Endothelial cell (in vitro differentiated cells): ENCODE measurements around the gene MEN1. TPM values are rescaled to one million over a fixed set of nuclear protein-coding genes. Genes with fewer than 3 reads are reported as not detected.

Experiments used
- DNase-seq: peaks from one replicate; pipeline ENCODE4 v3.0.0; 2021; ENCODE audit warnings: low spot score
- H3K27ac Mint-ChIP-seq: one replicate; pipeline ENCODE4 v1.8.0; 2021; ENCODE audit warnings: mixed read lengths, inconsistent platforms; ENCODE audit not compliant: unreplicated experiment
- H3K27me3 Mint-ChIP-seq: one replicate; pipeline ENCODE4 v1.8.0; 2021; ENCODE audit warnings: mild to moderate bottlenecking, moderate library complexity, mixed read lengths, inconsistent platforms; ENCODE audit not compliant: unreplicated experiment
- H3K36me3 Mint-ChIP-seq: one replicate; pipeline ENCODE4 v1.8.0; 2021; ENCODE audit warnings: mild to moderate bottlenecking, low read depth, mixed read lengths, inconsistent platforms; ENCODE audit not compliant: unreplicated experiment
- H3K4me1 Mint-ChIP-seq: one replicate; pipeline ENCODE4 v1.8.0; 2021; ENCODE audit warnings: mild to moderate bottlenecking, mixed read lengths, inconsistent platforms; ENCODE audit not compliant: unreplicated experiment
- H3K4me3 Mint-ChIP-seq: one replicate; pipeline ENCODE4 v1.8.0; 2021; ENCODE audit warnings: mild to moderate bottlenecking, mixed read lengths, inconsistent platforms; ENCODE audit not compliant: unreplicated experiment
- H3K9me3 Mint-ChIP-seq: one replicate; pipeline ENCODE4 v1.8.0; 2021; ENCODE audit warnings: mixed read lengths, inconsistent platforms; ENCODE audit not compliant: unreplicated experiment
- CTCF ChIP-seq: fragments of 200-600 bp; sonication (generic); IDR thresholded peaks from one replicate; pipeline ENCODE4 v1.5.0; 2021; ENCODE audit warnings: antibody characterized with exemption; ENCODE audit not compliant: unreplicated experiment
- total RNA-seq: library from RNA; stranded (reverse); fragmentation: NEBNext Ultra II Directional; extraction: Animal tissue kit (Norgen Biotek cat#: 25700); gene quantifications from one replicate; pipeline ENCODE4 v1.2.1, GENCODE V29; 2021; ENCODE audit not compliant: unreplicated experiment

MEN1 gene
- total RNA-seq, 1 donor from 2014 or later: 56.3 TPM

GRCh38 chr11:64842366-64842759, 32.0 kb upstream of the MEN1 start:
- peaks cover 7% of the 10 kb centered on the region for H3K27me3 Mint-ChIP-seq
- TF ChIP-seq CTCF: no peak
- H3K4me3 Mint-ChIP-seq: no peak overlapping the region
- H3K9me3 Mint-ChIP-seq: no peaks in the 10 kb centered on the region
- peaks cover 3% of the 10 kb centered on the region for H3K36me3 Mint-ChIP-seq
- peaks cover 8% of the 10 kb centered on the region for H3K4me1 Mint-ChIP-seq
- no peak overlapping the region for H3K27ac Mint-ChIP-seq
- no peak for DNase-seq

- Mint-ChIP-seq H3K27me3 (peaks cover 7% of the 10 kb centered on the region), H3K9me3 (no peaks in the 10 kb centered on the region), H3K4me3 (no peak overlapping the region), H3K4me1 (peaks cover 8% of the 10 kb centered on the region), H3K27ac (no peak overlapping the region), H3K36me3 (peaks cover 3% of the 10 kb centered on the region)
- TF ChIP-seq CTCF: no peak
- DNase-seq: no peak
These were observed 31.4 kb upstream of the MEN1 start for GRCh38 chr11:64841592-64842365.

- H3K27me3 Mint-ChIP-seq: peaks cover 6% of the 10 kb centered on the region
- H3K4me1 Mint-ChIP-seq: peaks cover 6% of the 10 kb centered on the region
- no peak overlapping the region for H3K4me3 Mint-ChIP-seq
- H3K36me3 Mint-ChIP-seq: peaks cover 3% of the 10 kb centered on the region
- no peaks in the 10 kb centered on the region for H3K9me3 Mint-ChIP-seq
- TF ChIP-seq CTCF: no peak
- H3K27ac Mint-ChIP-seq: no peak overlapping the region
- no peak for DNase-seq
These were observed 29.8 kb upstream of the MEN1 start for GRCh38 chr11:64839887-64840782.

GRCh38 chr11:64839335-64839734, 29.0 kb upstream of the MEN1 start:
- peaks cover 3% of the 10 kb centered on the region for H3K36me3 Mint-ChIP-seq
- H3K9me3 Mint-ChIP-seq: no peaks in the 10 kb centered on the region
- H3K27ac Mint-ChIP-seq: no peak overlapping the region
- H3K27me3 Mint-ChIP-seq: peaks cover 4% of the 10 kb centered on the region
- TF ChIP-seq CTCF: no peak
- peak overlapping the region; percentile 64 for H3K4me3 Mint-ChIP-seq
- DNase-seq: no peak
- peaks cover 5% of the 10 kb centered on the region for H3K4me1 Mint-ChIP-seq
